ENCODE measurements around the gene PCDHGA3.
"Not testable (repeated sequence)": the region's sequence is repeated elsewhere in the genome, so short reads cannot be mapped to it uniquely, and the experiment has no call there.

PCDHGA3 gene

GRCh38 chr5:141343242-141343952 is at the start of gene PCDHGA3:
Gene PCDHGA3 (plus strand): TSS chr5:141343829. CDS start chr5:141344034, 205 bp downstream.
- peak; percentile 36 for DNase-seq (ENCODE audit: low read depth)

DNA sequence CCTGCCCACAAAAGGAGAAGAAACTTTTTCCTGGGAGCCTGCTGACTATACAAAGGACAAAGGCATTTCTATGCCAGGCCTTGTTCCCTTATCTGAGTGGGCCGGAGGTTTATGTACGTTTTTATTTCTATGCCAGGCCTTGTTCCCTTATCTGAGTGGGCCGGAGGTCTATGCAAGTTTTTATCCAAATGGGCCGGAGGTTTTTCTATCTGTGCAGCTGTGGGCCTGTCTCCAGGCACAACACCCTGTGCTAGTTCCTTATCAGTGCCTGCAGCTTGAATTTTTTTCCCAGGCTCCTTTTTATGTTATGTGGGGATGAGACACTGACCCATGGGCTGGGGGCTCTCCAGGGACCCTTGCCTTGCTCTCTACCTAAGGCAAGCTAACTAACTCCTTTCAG is 45.3 kb upstream of the PCDHGA3 start:
- no peak for DNase-seq (ENCODE audit: low read depth)

- no peak for DNase-seq (ENCODE audit: low read depth)
These were observed 39.9 kb upstream of the PCDHGA3 start, which contains the start of gene SLC25A2 for GRCh38 chr5:141303756-141304155. Gene SLC25A2 (minus strand): TSS chr5:141304049. CDS start chr5:141303865, 184 bp downstream.

GRCh38 chr5:141306630-141307029 is 37.0 kb upstream of the PCDHGA3 start:
- no peak for DNase-seq (ENCODE audit: low read depth)

DNA sequence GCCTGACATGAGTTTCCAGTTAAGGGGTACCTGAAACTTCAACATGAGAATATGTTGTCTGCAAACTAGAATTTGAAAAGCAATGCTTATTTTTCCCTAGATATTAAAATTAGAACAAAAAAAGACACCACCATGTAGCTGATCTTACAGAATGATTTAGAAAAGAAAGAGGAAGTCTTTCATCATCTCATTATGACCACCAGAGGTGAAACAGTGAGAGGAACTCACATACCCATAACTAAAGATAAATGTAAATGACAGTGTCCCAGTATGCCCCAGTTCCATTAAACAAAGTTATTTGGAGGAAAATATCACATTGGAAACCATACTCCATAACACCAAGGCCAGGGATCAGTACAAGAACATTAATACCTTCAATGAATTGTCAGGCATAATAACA is 29.9 kb upstream of the PCDHGA3 start:
- DNase-seq (ENCODE audit: low read depth) = no peak

GRCh38 chr5:141316963-141317362 is 26.7 kb upstream of the PCDHGA3 start:
- not testable (repeated sequence) for DNase-seq (ENCODE audit: low read depth)

DNA sequence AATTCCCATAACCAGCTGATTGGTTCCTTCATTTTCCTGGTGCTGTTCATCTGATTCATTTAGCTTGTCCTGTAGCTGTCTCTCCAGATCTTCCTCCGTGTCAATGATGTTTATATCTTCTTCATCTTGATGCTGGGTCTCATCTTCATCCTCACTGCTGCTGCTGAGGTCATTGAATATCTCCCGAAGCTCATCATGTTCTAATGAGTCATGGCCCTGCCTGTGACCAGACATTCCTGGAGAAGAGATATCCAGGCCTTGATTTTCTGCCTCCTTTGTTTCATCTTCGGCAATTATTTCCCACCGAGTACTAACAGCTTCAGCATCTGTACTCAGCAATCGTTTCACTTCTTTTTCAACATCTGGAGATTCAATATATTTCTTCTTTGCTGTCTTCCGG is 24.4 kb upstream of the PCDHGA3 start:
- no peak for DNase-seq (ENCODE audit: low read depth)

DNA sequence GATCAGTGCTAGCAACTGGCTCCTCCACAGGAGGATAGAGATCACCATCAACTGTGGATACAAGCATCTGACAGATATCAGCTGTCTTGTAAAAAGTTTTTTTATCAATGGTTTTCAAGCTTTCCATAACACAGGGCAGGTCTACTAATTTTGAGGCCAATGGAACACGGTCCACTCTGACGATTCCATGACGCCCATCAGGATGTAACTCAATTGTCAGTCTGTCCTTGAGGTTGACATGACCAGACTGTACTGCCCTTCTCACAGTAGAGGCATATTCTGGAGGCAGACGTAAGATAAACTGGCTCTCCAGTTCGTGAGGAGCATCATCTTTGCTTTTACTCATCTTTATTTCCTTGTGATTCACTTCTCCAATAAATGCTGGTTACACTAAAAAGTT is 23.9 kb upstream of the PCDHGA3 start:
- DNase-seq (ENCODE audit: low read depth) = no peak

DNA sequence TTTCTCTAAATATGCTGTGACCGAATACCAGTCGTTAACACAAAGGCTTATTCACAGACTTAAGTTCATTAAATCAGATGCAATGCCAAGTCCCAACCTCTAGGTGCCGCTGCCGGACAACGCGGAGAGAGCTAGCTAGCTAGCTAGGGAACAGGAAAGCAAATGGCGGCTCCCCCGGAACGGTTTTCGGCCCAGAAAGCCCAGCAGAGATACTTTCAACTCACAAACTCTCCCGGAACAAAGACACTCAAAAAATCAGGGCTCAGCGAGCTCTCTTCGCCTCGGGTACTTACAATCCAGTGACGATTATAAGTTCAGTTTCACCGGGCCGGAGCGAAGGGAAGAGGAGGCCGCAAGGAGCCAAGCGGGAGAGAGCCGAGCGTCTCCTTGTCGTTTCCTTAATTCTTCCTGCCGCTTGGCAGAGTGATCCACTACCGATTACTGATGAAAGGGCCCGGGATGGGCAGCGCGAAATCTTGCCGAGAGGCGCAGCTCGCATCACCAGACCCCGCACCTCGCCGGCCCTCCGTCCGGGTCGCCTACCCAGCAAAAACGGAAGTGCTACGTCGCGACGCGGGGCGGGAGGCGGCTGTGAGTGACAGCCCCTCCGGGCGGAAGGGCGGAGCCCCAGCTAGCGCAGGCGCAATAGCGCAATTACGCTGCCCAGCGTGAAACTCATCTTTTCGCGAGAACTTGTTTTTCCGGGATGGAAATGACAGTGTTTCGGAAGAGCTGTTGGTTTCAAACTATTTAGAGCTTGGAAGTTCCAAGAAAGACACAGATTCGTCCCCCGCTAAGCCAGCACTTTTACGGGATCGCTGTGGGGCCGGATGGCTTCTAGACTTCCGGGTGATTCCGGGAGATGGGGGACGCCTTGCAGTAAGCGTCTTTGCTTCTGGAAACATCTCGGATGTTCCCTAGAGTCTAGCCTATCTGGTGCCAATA is 23.1 kb upstream of the PCDHGA3 start, which contains the start of gene TAF7:
Gene TAF7, minus strand, starts transcription at position 560 of the 945 bp plus-strand sequence. CDS start 740 bp downstream, outside the sequence.
- peak; percentile 92 for DNase-seq (ENCODE audit: low read depth)

DNA sequence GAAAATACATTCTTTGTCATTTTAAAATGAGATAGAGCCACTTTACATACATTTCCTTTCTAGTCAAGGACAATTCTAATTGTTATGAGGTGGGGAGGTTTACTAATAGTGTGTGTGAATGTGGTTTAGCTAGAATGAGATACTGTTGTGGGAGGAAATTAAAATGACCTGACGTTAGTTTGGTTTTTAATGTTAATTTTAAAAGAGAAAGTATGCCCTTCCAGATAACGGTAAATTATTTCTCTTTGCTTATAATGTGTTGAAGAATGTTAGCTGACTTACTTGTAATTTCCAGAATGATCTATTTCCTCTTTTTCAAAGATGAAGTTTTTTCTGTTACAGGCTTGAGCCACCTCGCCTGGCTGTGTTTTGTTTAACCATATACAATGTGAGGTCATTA is 21.4 kb upstream of the PCDHGA3 start:
- no peak for DNase-seq (ENCODE audit: low read depth)

DNA sequence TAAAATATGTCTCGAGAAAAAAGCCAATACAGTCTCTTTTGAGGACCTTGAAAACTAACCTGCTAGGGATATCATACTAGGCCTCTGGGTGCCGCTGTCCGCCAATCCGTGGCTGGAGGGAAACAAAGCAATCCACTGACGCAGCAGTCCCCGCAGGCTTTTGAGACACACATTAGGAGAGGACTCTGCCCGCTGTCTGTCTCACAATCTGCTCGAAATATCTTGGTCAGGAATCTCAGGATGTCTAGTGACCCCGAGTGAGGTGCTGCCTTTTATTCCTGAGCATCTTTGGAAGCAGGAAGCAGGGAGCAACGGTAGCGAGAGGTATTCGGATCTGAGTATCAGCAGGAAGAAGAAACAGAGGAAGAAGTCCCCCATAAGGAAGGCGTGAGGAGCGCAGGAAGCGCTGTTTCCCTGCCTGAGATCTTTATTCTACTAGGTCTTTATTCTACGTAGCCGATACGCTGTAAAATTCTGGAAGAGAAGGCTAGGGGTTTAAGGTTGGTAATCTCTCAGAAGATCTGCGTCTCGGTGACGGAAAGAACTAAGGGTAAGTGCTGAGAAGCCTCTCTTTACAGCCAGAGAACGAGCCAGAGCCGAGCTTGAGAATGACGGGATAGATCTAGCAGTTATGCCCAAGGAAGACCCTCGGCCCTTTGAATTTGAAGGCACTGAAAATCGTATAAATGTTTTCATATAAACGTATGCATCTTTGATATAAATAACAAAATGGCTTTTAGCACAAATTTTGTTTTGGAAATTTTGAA is 17.4 kb upstream of the PCDHGA3 start:
- DNase-seq (ENCODE audit: low read depth) = peak; percentile 70

GRCh38 chr5:141328231-141328630 is 15.4 kb upstream of the PCDHGA3 start:
- no peak for DNase-seq (ENCODE audit: low read depth)

GRCh38 chr5:141330299-141331080 is 13.1 kb upstream of the PCDHGA3 start, which contains the start of gene PCDHGA1:
Gene PCDHGA1 (plus strand): TSS chr5:141330514.
- peak; percentile 49 for DNase-seq (ENCODE audit: low read depth)

GRCh38 chr5:141332571-141332970 is 11.1 kb upstream of the PCDHGA3 start:
- DNase-seq (ENCODE audit: low read depth) = not testable (repeated sequence)

GRCh38 chr5:141338538-141339306 is 4.9 kb upstream of the PCDHGA3 start, which contains the start of gene PCDHGA2:
Gene PCDHGA2 (plus strand): TSS chr5:141338760.
- DNase-seq (ENCODE audit: low read depth) = peak; percentile 29

- not testable (repeated sequence) for DNase-seq (ENCODE audit: low read depth)
These were observed 2.8 kb upstream of the PCDHGA3 start for GRCh38 chr5:141340781-141341354.

DNA sequence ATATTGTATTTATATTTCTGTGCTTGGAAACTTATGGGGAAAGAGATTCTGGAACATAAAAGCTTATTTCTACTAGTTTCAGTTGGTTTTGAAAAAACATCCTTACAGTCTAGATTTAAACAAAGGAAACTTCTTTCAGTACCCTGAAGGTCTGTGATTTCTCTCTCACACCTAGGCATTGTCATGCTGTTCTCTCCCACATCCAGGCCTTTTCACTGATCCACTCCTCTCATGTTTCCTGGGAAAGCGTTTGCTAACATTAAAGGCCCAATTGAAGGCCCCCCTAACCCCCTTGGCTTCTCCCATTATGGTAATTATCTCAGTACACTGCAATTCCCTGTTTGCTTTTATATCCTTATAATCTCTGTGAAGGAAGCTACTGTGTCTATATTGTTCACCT is 856 bp upstream of the PCDHGA3 start:
- DNase-seq (ENCODE audit: low read depth) = no peak

DNA sequence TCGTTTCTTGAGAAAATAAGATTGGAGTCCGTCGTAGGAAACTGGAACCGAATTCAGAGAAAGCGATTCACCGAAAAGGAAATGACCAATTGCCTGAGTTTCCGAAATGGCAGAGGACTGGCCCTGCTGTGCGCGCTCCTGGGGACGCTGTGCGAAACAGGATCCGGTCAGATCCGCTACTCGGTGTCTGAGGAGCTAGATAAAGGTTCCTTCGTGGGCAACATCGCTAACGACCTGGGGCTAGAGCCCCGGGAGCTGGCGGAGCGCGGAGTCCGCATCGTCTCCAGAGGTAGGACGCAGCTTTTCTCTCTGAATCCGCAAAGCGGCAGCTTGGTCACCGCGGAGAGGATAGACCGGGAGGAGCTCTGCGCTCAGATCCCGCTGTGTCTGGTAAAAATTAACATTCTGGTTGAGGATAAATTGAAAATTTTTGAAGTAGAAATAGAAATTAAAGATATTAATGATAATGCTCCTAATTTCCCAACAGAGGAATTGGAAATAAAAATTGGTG is 379 bp downstream of the PCDHGA3 start:
- no peak for DNase-seq (ENCODE audit: low read depth)

DNA sequence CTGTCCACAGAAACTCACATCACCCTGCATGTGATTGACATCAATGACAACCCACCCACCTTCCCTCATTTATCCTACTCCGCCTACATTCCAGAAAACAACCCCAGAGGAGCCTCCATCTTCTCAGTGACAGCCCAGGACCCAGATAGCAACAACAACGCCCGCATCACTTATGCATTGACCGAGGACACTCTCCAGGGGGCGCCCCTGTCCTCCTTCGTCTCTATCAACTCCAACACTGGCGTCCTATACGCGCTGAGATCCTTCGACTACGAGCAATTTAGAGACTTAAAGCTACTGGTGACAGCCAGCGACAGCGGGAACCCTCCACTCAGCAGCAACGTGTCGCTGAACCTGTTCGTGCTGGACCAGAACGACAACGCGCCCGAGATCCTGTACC is 1.7 kb downstream of the PCDHGA3 start:
- DNase-seq (ENCODE audit: low read depth) = no peak

DNA sequence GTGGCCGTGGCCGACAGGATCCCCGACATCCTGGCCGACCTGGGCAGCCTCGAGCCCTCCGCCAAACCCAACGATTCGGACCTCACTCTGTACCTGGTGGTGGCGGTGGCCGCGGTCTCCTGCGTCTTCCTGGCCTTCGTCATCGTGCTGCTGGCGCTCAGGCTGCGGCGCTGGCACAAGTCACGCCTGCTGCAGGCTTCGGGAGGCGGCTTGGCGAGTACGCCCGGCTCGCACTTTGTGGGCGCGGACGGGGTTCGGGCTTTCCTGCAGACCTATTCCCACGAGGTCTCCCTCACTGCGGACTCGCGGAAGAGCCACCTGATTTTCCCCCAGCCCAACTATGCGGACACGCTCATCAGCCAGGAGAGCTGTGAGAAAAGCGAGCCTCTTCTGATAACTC is 2.4 kb downstream of the PCDHGA3 start:
- not testable (repeated sequence) for DNase-seq (ENCODE audit: low read depth)
